Nephron (organoid): ENCODE results near the gene SIVA1.

ENCODE experiments used
- H3K27ac Mint-ChIP-seq, 3 experiments: 2 replicates each; pipeline ENCODE4 v1.8.0; 2020; ENCODE audit warnings: mixed read lengths in 3 of 3, mild to moderate bottlenecking in 2 of 3, moderate library complexity in 1 of 3
- H3K27me3 Mint-ChIP-seq: 2 replicates; pipeline ENCODE4 v1.8.0; 2021; ENCODE audit warnings: low read depth, mild to moderate bottlenecking, moderate library complexity, mixed read lengths
- H3K36me3 Mint-ChIP-seq: 2 replicates; pipeline ENCODE4 v1.8.0; 2020; ENCODE audit warnings: low read depth, mixed read lengths
- H3K4me1 Mint-ChIP-seq: 2 replicates; pipeline ENCODE4 v1.8.0; 2020; ENCODE audit warnings: mixed read lengths
- H3K4me3 Mint-ChIP-seq, 3 experiments: 2 replicates each; pipeline ENCODE4 v1.8.0; 2020; ENCODE audit warnings: mild to moderate bottlenecking in 3 of 3, mixed read lengths in 3 of 3, moderate library complexity in 2 of 3
- H3K9me3 Mint-ChIP-seq: 2 replicates; pipeline ENCODE4 v1.8.0; 2020; ENCODE audit warnings: mixed read lengths
- CTCF ChIP-seq, 3 experiments: fragments of 200-600 bp; sonication (generic); IDR thresholded peaks; one replicate each; pipeline ENCODE4 v1.5.0; 2021; ENCODE audit warnings: antibody characterized with exemption in 3 of 3; ENCODE audit not compliant: unreplicated experiment in 3 of 3

The SIVA1 gene

GRCh38 chr14:104782808-104783139 is 29.8 kb downstream of the SIVA1 start:
- Mint-ChIP-seq H3K4me1 (no peaks in the 10 kb centered on the region), H3K4me3 (no peak overlapping the region), H3K36me3 (no peaks in the 10 kb centered on the region), H3K27me3 (no peaks in the 10 kb centered on the region), H3K27ac (no peak overlapping the region), H3K9me3 (no peaks in the 10 kb centered on the region)
- TF ChIP-seq CTCF (IDR thresholded peaks at IDR 0.05; ENCODE audit: unreplicated experiment in 3 of 3) = no peak

- no peak overlapping the region for H3K27ac Mint-ChIP-seq
- no peaks in the 10 kb centered on the region for H3K9me3 Mint-ChIP-seq
- H3K4me3 Mint-ChIP-seq = no peak overlapping the region
- H3K27me3 Mint-ChIP-seq = no peaks in the 10 kb centered on the region
- H3K36me3 Mint-ChIP-seq = no peaks in the 10 kb centered on the region
- H3K4me1 Mint-ChIP-seq = no peaks in the 10 kb centered on the region
- TF ChIP-seq CTCF (IDR thresholded peaks at IDR 0.05; ENCODE audit: unreplicated experiment in 3 of 3) = no peak
Observed at GRCh38 chr14:104783484-104784217, 30.7 kb downstream of the SIVA1 start.

GRCh38 chr14:104784218-104784568 is 31.2 kb downstream of the SIVA1 start:
- Mint-ChIP-seq H3K27me3 (no peaks in the 10 kb centered on the region), H3K9me3 (no peaks in the 10 kb centered on the region), H3K4me1 (no peaks in the 10 kb centered on the region), H3K36me3 (no peaks in the 10 kb centered on the region), H3K27ac (no peak overlapping the region), H3K4me3 (no peak overlapping the region)
- TF ChIP-seq CTCF (IDR thresholded peaks at IDR 0.05; ENCODE audit: unreplicated experiment in 3 of 3) = no peak

- Mint-ChIP-seq H3K36me3 (no peaks in the 10 kb centered on the region), H3K4me3 (no peak overlapping the region), H3K27me3 (no peaks in the 10 kb centered on the region), H3K9me3 (no peaks in the 10 kb centered on the region), H3K4me1 (no peaks in the 10 kb centered on the region), H3K27ac (no peak overlapping the region)
- TF ChIP-seq CTCF (IDR thresholded peaks at IDR 0.05; ENCODE audit: unreplicated experiment in 3 of 3) = no peak
Observed at GRCh38 chr14:104784846-104785707, 32.1 kb downstream of the SIVA1 start.

- H3K4me3 Mint-ChIP-seq = no peak overlapping the region
- no peaks in the 10 kb centered on the region for H3K27me3 Mint-ChIP-seq
- H3K36me3 Mint-ChIP-seq = no peaks in the 10 kb centered on the region
- no peaks in the 10 kb centered on the region for H3K9me3 Mint-ChIP-seq
- H3K4me1 Mint-ChIP-seq = no peaks in the 10 kb centered on the region
- no peak overlapping the region for H3K27ac Mint-ChIP-seq
- no peak for TF ChIP-seq CTCF (IDR thresholded peaks at IDR 0.05; ENCODE audit: unreplicated experiment in 3 of 3)
Observed at GRCh38 chr14:104785708-104786080, 32.7 kb downstream of the SIVA1 start.
